22Rv1 (cell line): ENCODE data around the gene SELENOF.

Experiments
- ZFX ChIP-seq: fragments of 450-650 bp; IDR thresholded peaks from 2 replicates; pipeline ENCODE4 v1.6.1; 2017; ENCODE audit warnings: antibody characterized with exemption, borderline replicate concordance
- TF ChIP-seq, protein P1 (sequence below): fragments of 450-650 bp; IDR thresholded peaks from 2 replicates; pipeline ENCODE4 v1.5.1; 2017; ENCODE audit warnings: mild to moderate bottlenecking

DNA sequence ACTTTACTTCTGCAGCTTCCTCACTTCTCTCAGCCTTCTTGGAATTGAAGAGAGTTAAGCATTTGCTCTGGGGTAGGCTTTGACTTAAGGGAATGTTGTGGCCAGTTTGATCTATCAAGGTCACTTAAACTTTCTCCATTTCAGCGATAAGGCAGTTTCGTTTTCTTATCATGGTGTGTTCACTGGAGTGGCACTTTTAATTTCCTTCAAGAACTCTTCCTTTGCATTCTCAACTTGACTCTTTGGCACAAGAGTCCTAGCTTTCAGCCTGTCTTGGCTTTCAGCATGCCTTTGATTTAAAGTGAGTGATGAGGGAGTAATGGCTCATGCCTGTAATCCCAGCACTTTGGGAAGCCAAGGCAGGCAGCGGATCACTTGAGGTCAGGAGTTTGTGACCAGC lies 39.2 kb upstream of the SELENOF start:
- TF ChIP-seq, protein P1, sequence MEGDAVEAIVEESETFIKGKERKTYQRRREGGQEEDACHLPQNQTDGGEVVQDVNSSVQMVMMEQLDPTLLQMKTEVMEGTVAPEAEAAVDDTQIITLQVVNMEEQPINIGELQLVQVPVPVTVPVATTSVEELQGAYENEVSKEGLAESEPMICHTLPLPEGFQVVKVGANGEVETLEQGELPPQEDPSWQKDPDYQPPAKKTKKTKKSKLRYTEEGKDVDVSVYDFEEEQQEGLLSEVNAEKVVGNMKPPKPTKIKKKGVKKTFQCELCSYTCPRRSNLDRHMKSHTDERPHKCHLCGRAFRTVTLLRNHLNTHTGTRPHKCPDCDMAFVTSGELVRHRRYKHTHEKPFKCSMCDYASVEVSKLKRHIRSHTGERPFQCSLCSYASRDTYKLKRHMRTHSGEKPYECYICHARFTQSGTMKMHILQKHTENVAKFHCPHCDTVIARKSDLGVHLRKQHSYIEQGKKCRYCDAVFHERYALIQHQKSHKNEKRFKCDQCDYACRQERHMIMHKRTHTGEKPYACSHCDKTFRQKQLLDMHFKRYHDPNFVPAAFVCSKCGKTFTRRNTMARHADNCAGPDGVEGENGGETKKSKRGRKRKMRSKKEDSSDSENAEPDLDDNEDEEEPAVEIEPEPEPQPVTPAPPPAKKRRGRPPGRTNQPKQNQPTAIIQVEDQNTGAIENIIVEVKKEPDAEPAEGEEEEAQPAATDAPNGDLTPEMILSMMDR, result no peak
- TF ChIP-seq ZFX, result no peak
